Hepatic stellate cell (primary cell): ENCODE results near the gene POM121L2.
A peak's percentile ranks its signal among the peaks of the same experiment; 100 is the strongest.

Experiments
- DNase-seq: peaks from one replicate; pipeline ENCODE4 v3.0.0; 2011; ENCODE audit warnings: low spot score

The POM121L2 gene

GRCh38 chr6:27312146-27312949 lies at the start of gene POM121L2:
TSS of gene POM121L2 (minus strand) at chr6:27312273. CDS start at chr6:27312170, 103 bp downstream.
- peak; percentile 30 for DNase-seq

- no peak for DNase-seq
Observed at GRCh38 chr6:27359231-27359630, 47.2 kb upstream of the POM121L2 start.

GRCh38 chr6:27358786-27359185 lies 46.7 kb upstream of the POM121L2 start:
- DNase-seq: no peak

- DNase-seq: no peak
Observed at GRCh38 chr6:27352850-27353249, 40.8 kb upstream of the POM121L2 start.

GRCh38 chr6:27334141-27334540 lies 22.1 kb upstream of the POM121L2 start:
- DNase-seq: no peak

- DNase-seq: no peak
Observed at GRCh38 chr6:27333642-27334040, 21.6 kb upstream of the POM121L2 start.

- DNase-seq: no peak
Observed at GRCh38 chr6:27332692-27333641, 20.9 kb upstream of the POM121L2 start.

- no peak for DNase-seq
Observed at GRCh38 chr6:27327023-27327738, 15.1 kb upstream of the POM121L2 start.

GRCh38 chr6:27321901-27322300 lies 9.8 kb upstream of the POM121L2 start:
- no peak for DNase-seq

- DNase-seq: no peak
Observed at GRCh38 chr6:27321370-27321769, 9.3 kb upstream of the POM121L2 start.

- DNase-seq: no peak
Observed at GRCh38 chr6:27318973-27319372, 6.9 kb upstream of the POM121L2 start.

- DNase-seq: no peak
Observed at GRCh38 chr6:27314046-27314445, 2.0 kb upstream of the POM121L2 start.

- no peak for DNase-seq
Observed at GRCh38 chr6:27312950-27313271, 838 bp upstream of the POM121L2 start.

- DNase-seq: no peak
Observed at GRCh38 chr6:27311806-27312145, 297 bp downstream of the POM121L2 start.

- no peak for DNase-seq
Observed at GRCh38 chr6:27303613-27304272, 8.3 kb downstream of the POM121L2 start.

GRCh38 chr6:27297857-27298730 lies 14.0 kb downstream of the POM121L2 start:
- DNase-seq: no peak

- no peak for DNase-seq
Observed at GRCh38 chr6:27297484-27297856, 14.6 kb downstream of the POM121L2 start.

- no peak for DNase-seq
Observed at GRCh38 chr6:27296106-27296783, 15.8 kb downstream of the POM121L2 start.

- DNase-seq: peak; percentile 36
Observed at GRCh38 chr6:27295301-27296079, 16.6 kb downstream of the POM121L2 start.

GRCh38 chr6:27294409-27294808 lies 17.7 kb downstream of the POM121L2 start:
- no peak for DNase-seq
